OCI-LY1 (cell line): ENCODE data around the gene BTBD17.

ENCODE experiments used
- CTCF ChIP-seq: fragments of 200-600 bp; sonication (generic), shearing (Covaris generic); IDR thresholded peaks from 2 replicates; pipeline ENCODE4 v1.5.1; 2017; ENCODE audit warnings: mild to moderate bottlenecking, antibody characterized with exemption, low read length, moderate library complexity, mixed read lengths
- EZH2 ChIP-seq: fragments of 200-600 bp; sonication (generic), shearing (Covaris generic); IDR thresholded peaks from 2 replicates; pipeline ENCODE4 v1.8.0; 2017; ENCODE audit warnings: borderline replicate concordance, mixed run types, mild to moderate bottlenecking, antibody characterized with exemption, low read length, moderate library complexity, mixed read lengths

- TF ChIP-seq EZH2 (no peak), CTCF (no peak)
These were observed 804 bp downstream of the BTBD17 start for GRCh38 chr17:74360899-74361229.
